GM18867 (cell line): Measurements from ENCODE around the gene STK4.

Experiments
- ATAC-seq: cut with Tn5 transposase; IDR thresholded peaks from one replicate; pipeline ENCODE4 v1.9.1; 2021; ENCODE audit warnings: mild to moderate bottlenecking, moderate library complexity; ENCODE audit not compliant: unreplicated experiment

The STK4 gene

DNA sequence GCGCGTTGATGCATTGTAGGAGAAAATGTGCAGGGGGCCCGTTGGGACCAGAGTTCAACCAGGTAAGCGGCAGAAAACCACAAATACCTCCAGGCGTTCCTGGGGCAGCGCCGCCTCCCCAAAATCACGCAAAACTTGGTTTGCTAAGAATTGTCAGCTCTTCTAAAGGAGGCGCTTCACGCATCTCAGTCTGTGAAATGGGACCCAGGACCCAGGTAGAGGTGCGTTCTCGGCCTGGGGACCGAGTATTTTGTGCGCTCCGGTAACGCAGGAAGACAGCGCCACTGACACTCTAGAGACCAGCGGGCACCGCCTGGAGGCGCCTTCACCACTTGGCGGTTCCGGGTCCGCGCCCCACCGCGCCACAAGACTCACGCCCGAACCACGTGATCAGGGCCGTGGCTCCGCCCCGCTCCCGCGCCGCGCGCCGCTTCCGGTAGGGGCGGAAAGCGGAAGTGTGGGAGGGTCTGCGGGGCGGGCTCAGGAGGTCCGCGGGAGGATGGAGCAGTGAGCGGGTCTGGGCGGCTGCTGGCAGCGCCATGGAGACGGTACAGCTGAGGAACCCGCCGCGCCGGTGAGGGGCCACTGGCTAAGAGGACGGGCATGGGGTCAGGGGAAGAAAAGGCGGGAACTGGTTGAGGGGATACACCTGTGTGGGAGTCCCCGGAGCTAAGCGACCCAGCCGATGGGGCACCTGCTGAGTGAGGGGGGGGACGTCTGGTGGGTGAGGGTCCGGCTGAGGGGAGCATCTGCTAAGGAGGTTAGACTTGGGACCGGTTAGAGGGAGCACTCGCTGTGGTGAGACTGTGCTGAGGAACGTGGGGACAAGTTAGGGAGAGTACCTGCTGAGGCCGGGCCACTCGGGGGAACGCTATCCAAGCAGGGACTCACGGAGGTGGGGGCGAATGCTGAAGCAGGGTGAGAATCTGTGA lies at the start of gene STK4:
Gene STK4, plus strand, starts transcription at position 483 of the 932 bp plus-strand sequence. Its CDS starts 57 bp downstream, at position 540.
- peak; percentile 75 for ATAC-seq

DNA sequence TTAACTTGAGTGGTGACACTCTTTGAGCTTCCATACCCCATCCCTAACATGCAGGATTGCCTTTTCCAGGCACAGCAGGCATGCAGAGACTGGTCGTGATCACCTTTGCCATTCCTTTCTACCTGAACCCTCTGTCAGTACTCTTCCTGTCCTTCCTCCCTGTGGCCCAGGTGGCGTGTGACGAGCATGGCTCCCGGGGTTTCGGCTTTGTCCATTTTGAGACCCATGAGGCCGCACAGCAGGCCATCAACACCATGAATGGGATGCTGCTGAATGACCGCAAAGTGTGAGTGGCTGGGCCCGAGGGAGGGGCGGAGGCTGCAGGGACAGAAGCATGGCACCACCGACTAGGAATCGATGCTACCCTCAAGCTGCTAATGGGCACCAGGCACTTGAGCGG lies 49.7 kb upstream of the STK4 start:
- ATAC-seq = no peak

DNA sequence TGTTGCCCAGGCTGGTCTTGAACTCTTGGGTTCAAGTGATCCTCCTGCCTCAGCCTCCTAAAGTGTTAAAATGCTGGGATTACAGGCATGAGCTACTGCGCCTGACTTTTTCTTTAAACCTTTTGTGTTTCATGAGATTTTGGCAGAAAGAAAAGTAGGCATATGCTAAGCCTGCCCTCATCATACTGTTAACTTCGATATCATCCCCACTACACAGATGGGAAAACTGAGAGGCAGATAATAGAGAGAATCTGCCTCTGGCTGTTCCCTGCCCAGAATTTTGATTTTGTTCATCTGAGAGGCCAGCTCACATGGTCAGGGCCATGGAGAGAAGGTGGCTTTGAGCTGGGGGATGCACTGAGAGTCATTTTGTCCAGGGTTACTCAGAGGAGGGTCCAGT lies 48.9 kb upstream of the STK4 start:
- ATAC-seq = no peak

DNA sequence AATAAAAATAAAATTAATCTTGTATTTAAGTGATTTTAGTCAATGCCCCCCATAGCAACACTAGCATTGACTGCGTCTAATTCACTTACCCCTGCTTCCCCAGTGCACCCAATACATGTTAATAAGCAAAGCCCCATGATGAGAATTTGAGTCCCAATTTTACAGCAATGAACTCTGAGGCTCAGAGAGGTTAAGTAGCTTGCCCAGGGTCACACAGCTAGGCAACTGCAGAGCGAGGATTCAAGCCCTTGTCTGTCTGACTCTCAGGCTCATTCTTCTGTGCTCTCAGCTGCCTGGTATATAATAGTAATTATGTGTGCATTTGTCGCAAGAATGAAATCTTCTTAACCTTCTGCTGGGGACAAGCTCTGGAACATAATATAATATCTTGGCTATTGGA lies 48.0 kb upstream of the STK4 start:
- no peak for ATAC-seq

DNA sequence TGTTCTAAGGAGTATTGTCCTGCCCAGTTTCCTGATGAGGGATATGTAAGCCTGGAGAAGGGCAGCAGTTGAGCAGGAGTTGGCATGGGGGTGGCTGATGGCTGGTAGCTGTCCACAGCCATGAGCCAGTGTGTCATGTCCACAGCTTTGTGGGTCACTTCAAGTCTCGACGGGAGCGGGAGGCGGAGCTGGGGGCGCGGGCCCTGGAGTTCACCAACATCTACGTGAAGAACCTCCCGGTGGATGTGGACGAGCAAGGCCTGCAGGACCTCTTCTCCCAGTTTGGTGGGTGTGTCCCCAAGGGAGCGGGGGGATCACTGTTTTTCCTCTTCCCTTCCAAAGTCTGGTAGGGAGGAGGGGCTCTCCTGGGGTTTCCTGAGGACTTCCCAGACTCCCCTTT lies 47.6 kb upstream of the STK4 start:
- no peak for ATAC-seq

DNA sequence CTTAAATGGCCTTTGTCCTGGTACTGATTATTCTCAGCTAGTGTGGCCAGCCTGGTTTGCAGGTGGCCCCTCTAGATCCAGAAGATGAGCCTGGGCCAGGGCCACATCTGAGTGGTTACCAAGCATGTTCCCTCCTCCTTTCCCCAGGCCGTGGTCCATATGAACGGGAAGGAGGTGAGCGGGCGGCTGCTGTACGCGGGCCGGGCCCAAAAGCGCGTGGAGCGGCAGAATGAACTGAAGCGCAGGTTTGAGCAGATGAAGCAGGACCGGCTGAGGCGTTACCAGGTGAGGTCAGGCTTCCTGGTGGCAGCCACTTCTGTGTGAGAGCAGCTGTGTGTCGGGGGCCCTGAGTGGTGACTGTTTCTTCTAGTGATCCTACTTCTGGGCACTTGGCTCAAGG lies 44.9 kb upstream of the STK4 start:
- ATAC-seq = no peak

DNA sequence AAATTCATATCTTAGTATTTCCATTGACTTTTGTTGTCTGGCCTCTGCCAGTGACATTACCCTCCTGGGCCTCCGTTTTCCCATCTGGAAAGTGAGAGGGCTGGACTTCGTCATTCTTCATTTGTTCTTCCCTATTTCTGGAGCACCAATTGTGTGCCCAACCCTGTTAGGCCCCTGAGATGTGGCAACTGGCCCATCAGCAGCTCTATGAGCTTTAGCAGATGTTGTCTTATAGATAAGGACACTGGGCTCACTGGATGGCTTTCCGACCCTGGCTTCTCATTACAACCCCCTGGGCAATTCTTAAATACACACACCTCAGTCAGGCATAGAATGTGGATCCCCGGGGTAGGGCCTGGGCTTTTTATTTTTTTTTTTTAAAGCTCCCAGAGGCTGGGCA lies 41.8 kb upstream of the STK4 start:
- no peak for ATAC-seq

DNA sequence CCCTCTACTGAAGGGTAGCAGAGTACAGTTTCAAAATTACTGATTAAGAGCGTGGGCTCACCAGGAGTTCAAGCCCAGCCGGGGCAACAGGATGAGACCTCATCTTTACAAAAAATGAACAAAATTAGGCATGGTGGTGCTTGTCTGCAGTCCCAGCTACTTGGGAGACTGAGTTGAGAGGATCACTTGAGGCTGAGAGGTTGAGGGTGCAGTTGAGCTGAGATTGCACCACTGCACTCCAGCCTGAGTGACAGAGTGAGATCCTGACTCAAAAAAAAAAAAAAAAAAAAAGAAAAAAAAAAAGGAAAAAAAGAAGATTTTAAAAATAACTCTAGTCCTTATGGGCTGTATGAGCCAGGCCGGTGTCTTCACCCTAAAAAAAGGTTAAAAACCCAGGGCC lies 37.7 kb upstream of the STK4 start:
- no peak for ATAC-seq

DNA sequence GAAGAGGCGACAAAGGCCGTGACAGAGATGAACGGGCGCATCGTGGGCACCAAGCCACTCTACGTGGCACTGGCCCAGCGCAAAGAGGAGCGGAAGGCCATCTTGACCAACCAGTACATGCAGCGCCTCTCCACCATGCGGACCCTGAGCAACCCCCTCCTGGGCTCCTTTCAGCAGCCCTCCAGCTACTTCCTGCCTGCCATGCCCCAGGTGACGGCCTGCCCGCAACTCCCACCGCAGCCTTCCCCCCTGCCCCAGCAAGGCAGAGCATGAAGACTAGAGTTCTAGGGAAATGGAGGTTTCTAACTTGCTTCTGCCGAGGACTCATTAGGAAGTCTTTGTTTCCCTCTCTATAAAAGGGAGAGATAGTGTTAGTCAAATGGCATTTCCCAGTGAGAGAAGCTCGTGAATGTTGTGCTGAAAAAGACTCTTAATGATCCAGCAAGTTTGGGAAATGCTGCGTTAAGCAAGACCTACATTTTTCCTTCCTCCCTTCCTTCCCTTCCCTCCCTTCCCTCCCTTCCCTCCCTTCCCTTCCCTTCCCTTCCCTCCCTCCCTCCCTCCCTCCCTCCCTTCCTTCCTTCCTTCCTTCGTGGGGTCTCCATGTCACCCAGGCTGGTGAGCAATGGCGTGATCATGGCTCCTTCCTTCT lies 35.7 kb upstream of the STK4 start:
- no peak for ATAC-seq

DNA sequence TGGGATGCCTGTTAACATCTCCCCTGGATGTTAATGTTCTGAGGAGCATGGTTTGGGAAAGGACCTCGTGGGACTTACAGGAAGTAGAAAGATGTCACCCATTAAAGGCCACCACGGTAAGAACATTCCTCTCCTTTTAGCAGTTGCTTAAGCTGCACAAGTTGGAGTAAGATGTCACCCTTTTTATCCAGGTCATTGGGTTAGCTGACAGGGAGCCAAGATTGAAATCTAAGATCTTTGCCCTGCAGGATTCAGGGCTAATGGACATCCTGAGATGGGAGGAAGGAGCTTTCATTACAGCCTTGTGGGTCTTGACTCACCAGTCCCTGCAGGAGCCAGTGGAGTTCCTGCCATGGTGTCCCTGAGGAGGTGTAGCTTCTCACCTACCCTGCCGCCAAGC lies 34.4 kb upstream of the STK4 start:
- ATAC-seq = no peak

DNA sequence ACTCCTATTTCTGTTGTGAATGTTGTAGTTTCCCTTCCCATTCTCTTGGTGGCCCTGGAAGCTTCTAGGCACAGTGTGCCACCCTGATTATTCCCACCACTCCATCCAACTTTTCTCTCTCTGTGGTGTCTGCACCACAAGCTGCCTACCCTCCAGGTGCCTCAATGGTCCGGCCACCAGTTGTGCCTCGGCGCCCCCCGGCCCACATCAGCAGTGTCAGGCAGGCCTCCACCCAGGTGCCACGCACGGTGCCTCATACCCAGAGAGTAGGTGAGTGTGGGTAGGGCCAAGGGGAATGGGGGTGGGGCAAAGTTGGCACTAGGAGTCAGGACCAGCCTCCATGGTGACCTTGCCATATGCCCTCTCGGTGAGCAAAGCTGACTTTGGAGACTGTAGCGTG lies 33.4 kb upstream of the STK4 start:
- no peak for ATAC-seq

DNA sequence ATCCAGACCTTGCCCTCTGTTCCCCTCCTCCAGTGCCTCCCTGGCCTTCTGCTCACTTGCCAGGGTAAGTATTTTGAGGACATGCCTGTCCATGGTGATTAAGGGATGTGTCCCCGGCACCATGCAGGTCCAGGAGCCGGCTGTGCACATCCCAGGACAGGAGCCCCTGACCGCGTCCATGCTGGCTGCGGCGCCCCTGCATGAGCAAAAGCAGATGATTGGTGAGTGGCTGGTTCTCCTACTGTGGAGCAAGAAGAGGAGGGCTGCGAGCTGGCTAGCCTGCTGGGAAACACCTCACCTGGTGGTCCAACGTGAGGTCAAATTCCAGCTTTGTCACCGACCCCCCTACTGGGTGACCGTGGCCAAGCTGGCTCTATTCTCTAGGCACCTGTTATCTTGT lies 29.8 kb upstream of the STK4 start:
- no peak for ATAC-seq

DNA sequence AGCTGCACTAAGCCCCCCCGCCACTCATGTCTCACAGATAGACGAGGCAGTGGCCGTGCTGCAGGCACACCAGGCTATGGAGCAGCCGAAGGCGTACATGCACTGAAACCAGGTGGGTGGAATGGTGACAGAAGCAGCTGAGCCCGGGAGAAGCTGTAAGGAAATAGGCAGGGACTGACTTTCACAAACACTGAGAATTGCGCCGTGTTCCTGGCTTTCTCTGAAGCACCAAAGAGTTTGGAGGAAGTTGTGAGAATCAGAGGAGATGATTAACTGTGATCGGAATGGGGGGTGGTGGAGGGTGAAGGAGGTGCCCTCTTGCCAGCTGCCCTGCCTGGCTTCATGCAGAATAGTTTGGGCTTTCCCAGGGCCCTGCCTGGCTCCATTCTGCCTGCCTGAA lies 27.7 kb upstream of the STK4 start:
- ATAC-seq = no peak

DNA sequence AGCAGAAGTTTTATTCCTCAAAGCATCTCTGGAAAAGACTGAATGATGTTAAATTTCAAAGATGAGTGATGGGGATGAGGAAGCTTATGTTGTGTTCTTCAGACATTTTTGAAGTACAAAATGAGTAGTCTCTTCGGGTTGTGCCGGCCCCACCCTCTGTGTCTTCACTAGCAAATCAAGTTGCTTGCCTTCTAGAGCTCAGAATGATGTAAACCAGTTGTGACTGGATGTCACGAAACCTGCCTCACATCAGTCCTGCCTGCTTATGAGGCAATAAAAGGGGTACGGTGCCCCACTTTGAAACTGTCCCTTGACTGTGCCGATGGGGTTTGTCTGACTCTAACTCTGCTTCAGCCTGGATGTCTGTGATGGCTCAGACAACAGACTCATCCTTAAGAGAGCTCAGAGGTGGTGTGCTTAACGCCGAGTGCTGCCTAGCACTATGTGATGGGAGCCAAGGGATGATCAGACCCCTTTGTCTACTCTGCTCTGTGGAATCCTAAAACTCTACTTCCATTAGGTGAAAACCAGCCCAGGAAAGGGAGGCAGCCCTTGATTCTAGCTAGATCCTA lies 25.1 kb upstream of the STK4 start:
- no peak for ATAC-seq

DNA sequence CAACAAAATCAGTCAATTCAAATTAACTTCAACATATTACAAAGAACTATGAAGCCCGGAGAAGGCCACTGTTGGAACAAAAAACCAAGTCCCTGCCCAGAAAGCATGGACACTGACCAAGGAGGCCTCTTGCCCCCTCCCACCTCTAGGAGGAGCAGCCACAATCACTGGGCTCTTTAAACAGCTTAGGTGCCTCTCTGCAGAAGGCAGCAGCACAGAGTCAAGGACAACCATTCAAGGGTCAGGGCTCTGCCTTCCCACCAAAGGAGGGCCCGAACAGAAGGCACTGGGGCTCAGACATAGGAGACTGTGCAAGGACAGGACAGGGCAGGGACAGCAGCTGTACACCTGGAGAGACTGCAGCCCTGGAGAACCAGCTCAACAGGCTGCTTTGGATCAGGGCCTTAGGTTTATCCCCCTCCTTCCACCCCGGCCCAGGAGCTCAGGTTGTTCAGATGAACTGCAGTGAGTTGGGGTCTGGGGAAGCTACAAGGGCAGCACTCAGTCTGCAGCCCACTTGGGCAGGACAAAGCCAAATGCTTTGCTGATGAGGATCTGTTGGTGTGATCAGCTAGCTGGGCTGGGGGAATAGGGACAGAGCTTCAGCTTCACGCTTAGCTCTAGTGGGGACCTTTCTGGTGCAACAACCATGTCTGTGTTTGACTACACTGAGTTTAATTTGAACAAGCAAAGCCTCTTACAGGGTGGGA lies 23.9 kb upstream of the STK4 start:
- no peak for ATAC-seq

DNA sequence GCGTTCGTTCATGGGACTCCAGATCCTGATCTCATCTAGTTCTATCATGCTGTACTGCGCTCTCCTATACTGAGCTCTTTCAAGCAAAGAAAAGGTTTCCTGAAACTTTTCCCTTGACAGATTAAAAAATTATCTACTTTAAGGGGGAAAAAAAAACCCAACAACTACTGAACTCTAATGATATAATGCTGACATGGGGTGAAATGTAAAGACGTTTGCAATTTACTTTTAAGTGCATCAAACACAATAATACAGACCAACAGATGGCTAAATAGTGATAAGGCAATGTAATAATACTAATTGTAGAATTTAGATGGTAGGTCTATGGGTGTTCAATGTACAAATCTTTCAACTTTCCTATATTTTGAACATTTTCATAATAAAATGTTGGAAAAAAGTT lies 22.5 kb upstream of the STK4 start:
- ATAC-seq = no peak

DNA sequence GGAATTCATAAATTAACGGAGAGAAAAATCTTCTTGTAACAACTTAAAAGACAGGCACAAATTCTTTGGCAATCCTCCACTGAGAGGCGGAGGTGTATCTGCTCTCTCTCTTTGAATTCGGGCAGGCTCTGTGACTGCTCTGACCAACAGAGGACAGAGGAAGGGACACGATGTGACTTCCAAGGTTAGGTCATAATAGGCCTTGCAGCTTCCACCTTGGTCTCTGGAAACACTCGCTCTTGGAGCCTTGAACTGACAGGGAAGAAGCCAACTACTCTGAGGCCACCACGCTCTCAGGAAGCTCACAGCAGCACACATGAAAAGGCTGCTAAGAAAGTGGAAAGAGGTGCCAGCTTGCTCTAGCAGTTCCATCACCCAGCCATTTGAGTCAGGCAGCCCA lies 21.1 kb upstream of the STK4 start:
- ATAC-seq = no peak

DNA sequence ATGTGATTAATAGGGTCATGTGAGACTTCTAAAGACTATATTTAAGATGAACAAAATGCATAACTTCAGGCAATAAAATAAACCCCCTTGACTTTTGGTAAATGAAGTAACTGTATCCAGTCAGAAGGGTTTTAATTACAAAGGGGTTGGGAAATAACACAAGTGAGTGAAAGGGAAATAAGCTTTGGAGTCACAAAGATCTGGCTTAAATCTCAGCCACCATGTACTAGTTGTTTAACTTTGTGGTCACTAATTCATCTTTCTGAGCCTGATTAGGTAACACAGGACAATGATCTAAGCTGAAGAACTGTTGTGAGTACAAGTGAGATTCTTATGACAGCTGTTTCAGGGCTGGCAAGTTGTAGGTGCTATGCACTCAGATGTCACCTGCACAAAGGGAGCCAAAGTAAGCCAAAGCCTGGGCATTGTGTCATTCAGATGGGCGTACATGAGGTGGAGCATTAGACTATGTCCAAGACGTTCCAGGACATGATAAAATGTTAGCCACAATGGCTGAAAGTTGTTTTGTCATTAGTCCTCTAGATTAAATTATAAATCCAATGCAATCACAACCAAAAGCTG lies 19.9 kb upstream of the STK4 start:
- ATAC-seq = no peak

DNA sequence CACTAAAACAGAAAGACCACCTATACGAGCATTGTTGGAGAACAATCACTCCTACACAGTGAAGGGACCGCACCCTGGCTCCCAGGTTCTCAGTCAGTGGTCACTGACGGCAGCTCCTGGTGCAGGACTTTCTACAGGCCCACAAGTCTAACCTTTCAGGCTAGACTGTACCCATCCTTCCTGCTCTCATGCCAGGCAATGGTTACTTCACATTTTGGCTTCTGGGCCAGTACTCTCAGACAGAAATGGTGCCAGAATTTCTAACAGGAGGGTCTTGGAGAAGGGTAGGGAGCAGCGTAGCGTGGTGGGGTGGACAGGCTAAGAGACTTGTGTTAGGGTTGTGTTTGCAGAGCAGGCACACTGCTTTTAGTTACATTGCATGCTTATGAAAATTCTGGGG lies 18.2 kb upstream of the STK4 start:
- no peak for ATAC-seq

DNA sequence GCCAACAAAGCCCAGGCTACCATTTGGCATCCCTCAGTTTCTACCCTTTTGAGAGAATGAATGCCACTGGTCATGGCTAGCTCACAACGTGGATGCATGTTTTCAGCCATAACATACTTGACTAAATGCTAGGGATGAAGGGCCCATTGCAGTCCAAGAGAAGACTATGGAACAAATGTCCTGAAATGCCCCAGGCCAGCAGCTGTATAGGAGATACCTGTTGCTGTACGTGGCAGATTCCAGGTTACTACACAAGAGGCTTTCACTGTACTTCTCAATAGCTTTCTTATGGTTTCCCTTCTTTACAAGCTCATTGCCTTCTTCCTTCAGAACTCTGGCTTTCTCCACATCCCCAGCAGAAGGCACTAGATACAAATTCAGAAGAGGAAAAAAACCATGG lies 17.8 kb upstream of the STK4 start:
- no peak for ATAC-seq

DNA sequence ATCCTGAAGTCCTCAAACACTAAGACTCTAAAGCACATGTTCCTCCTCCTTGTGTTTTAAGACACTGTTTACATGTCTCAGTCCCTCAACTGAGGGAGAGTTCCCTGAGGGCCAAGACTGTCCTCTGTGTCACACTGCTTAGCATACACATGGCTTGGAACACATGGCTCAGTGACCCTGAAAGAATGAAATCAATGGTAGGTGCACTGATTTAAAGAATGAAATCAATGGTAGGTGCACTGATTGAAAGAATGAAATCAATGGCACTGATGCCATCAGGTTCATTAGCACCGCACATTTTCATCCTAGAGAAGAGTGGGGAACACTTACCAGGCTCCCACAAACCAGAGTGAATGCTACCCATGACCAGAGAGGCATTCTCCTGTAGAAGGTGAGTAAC lies 15.9 kb upstream of the STK4 start:
- ATAC-seq = no peak
